PC-3 (cell line): ENCODE results near the gene RASA2.

Experiments used
- CTCF ChIP-seq: fragments of 300-600 bp; sonication (generic); conservative IDR thresholded peaks from 2 replicates; pipeline ENCODE4 v1.5.1; 2017; ENCODE audit warnings: antibody characterized with exemption, low read depth, mild to moderate bottlenecking, low read length
- EZH2 ChIP-seq: fragments of 300-600 bp; sonication (generic); IDR thresholded peaks from one replicate; pipeline ENCODE4 v1.6.1; 2017; ENCODE audit warnings: antibody characterized with exemption, mild to moderate bottlenecking, low read length; ENCODE audit not compliant: unreplicated experiment
- EZH2phosphoT487 ChIP-seq: fragments of 300-600 bp; sonication (generic); IDR thresholded peaks from 2 replicates; pipeline ENCODE4 v1.6.1; 2018; ENCODE audit warnings: mild to moderate bottlenecking, antibody characterized with exemption, low read length, borderline replicate concordance

GRCh38 chr3:141661229-141662196 is 174.7 kb downstream of the RASA2 start:
- TF ChIP-seq CTCF (no peak), EZH2phosphoT487 (no peak), EZH2 (no peak)
